NCI-H1694 (cell line): Measurements from ENCODE around the gene ITIH2.
A peak's percentile ranks its signal among the peaks of the same experiment; 100 is the strongest.
"Not testable (repeated sequence)": the region's sequence is repeated elsewhere in the genome, so short reads cannot be mapped to it uniquely, and the experiment has no call there.

Experiments
- DNase-seq: peaks from one replicate; lab custom pipeline; 2025; lab: John Stamatoyannopoulos, UW

ITIH2 gene, protein sequence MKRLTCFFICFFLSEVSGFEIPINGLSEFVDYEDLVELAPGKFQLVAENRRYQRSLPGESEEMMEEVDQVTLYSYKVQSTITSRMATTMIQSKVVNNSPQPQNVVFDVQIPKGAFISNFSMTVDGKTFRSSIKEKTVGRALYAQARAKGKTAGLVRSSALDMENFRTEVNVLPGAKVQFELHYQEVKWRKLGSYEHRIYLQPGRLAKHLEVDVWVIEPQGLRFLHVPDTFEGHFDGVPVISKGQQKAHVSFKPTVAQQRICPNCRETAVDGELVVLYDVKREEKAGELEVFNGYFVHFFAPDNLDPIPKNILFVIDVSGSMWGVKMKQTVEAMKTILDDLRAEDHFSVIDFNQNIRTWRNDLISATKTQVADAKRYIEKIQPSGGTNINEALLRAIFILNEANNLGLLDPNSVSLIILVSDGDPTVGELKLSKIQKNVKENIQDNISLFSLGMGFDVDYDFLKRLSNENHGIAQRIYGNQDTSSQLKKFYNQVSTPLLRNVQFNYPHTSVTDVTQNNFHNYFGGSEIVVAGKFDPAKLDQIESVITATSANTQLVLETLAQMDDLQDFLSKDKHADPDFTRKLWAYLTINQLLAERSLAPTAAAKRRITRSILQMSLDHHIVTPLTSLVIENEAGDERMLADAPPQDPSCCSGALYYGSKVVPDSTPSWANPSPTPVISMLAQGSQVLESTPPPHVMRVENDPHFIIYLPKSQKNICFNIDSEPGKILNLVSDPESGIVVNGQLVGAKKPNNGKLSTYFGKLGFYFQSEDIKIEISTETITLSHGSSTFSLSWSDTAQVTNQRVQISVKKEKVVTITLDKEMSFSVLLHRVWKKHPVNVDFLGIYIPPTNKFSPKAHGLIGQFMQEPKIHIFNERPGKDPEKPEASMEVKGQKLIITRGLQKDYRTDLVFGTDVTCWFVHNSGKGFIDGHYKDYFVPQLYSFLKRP

DNA sequence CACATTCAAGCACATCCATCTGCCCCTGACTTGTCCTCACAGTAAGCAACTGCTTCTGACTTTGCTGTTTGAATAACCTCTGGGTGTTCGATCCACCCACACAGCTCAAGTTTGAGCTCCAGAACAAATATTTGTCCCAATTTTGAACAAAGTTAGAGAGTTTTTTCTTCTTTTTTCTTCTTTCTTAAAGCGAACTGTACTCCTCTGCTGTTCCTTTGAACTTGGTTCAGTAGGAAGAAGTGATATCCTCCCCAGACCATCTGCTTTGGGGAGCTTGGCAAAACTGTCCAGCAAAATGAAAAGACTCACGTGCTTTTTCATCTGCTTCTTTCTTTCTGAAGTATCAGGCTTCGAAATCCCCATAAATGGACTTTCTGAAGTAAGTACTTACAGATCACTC is at the start of gene ITIH2:
ITIH2 (plus strand) TSS at position 177 of the 400 bp plus-strand sequence; CDS start at position 296, 119 bp downstream.
- no peak for DNase-seq

DNA sequence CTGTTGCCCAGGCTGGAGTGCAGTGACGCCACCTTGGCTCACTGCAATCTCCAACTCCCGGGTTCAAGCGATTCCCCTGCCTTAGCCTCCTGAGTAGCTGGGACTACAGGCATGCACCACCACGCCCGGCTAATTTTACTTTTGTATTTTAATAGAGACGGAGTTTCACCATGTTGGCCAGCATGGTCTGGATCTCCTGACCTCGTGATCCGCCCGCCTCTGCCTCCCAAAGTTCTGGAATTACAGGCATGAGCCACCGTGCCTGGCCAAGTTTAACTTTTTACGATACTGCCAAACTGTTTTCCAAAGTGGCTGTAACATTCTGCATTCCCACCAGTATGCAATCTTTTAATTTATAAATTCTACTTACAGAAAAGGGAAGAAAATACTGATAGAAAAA is 46.0 kb upstream of the ITIH2 start:
- DNase-seq: not testable (repeated sequence)

DNA sequence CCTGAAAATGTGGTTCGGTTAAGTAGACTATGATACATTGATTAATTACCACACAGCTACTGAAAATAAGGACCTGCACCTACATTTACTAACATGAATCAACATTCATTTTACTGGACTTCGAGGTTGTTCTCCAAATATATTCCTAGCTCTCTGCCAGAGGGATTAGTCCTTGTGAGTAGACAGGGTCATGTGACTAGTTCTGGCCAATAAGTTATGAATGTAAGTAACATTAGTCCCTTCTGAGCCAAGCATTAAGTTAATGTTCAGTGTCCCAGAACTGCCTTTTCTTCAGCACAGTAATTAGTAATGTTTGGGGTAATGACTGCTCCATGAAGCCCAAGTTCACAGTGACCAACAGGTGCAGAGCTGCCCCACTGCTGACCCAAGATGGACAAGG is 45.6 kb upstream of the ITIH2 start:
- DNase-seq: no peak

DNA sequence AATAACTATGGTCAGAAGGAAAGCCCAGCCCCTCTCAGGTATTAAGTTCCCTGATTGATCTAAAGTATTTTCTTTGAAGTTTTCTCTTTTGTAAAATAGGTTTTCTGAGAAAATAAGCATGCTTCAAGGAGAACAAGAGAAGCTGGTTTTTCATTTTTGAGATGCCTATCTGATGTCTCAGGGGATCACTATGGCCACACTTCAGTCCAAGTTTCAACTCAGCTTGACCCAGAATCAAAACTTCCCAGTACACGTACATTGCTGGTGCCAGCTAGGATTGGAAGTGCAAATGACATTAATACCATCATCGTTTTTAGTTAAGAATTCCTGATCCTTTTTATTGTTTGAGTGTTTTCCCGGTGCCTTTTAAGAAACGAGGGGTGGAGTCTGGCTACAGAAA is 43.6 kb upstream of the ITIH2 start:
- DNase-seq: no peak

DNA sequence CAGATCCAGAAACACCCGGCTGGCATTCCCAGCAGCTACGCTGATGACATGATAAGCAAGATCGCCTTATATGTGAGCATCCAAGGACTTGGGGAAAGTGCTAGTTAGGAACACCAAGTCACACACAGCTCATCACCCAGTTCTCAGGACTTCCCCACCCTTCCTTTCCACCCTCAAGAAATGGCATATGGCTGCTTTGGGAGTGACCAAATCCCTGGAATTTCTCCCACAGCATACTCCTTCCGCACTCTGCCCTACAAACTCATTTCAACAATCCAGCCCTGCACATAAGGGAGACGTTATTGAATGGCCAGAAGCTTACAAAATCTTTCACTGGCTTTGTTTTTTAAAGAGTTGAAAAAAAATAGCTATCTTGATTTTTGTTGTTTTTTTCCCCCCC is 40.6 kb upstream of the ITIH2 start:
- no peak for DNase-seq

DNA sequence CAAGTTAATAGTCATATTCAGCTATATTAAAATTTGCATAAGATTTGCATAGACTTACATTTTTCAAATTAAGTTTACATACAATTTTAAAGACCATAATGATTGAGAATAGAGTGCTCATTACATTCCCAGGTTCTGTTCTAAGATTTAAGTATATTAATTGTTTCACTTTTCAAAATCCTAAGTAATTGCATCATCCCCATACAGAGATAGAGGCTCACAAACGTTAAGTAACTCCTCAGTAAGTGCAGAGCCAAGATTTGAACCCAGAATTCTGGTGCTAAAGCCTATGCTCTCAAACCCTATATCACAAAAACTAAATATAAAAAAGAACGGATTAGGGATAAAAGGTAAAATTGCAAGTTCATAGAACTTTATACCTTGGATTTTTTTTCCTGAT is 38.4 kb upstream of the ITIH2 start:
- no peak for DNase-seq

DNA sequence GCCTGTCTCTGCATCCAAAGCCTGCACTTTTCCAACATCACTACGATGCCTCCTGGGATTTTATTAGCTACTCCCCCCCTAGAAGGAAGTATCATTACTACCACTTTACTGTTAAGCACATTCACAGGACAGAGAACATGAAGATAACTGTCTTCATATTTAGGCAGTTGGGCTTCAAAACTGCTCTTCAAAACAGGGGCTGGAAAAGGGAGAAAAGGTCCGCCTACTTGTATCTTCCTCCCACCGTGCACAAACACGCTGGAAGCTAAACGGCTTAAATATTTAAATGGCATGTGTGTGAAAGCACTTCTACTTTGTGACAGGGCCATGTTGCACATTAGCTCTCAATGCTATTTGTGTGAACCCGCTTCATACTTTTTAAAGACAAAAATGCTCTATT is 37.3 kb upstream of the ITIH2 start:
- no peak for DNase-seq

DNA sequence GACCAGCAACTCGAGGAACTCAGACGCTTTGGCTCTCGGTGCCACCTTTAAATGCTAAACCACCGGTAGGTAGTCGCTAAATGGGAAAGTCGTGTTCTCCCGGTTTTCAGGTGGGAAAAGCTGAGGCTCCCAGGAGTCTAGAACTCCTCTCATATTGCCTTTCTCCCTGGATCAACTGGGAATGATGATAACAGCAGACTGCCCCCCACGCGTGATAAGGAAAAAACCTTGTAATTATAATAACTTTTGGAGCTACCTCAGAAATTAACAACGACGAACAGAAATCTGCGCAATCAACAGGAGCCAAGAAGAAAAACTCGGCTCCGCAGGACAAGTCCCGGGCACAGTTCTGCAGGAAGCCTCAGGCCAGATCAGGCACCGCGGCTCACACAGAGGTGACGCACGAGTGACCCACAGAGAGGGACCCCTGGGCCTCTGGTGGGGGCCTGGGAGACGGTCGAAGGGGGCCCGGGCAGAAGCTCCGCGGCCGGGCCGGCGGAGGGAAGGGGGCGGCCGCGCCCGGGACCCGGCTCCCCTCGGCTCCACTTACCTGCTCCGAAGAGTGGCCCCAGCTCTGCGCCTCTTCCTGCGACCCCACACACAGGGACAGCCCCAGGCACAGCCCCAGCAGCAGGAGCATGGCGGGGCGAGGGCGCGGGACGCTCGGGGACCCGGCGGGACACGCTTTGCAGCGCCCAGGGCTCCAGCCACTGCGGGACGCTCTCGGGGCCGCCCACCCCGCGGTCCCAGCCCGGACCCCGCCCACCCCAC is 36.7 kb upstream of the ITIH2 start, which contains the start of gene ITIH5:
ITIH5 (minus strand) TSS at position 714 of the 771 bp plus-strand sequence; CDS start at position 640, 74 bp downstream.
- no peak for DNase-seq

DNA sequence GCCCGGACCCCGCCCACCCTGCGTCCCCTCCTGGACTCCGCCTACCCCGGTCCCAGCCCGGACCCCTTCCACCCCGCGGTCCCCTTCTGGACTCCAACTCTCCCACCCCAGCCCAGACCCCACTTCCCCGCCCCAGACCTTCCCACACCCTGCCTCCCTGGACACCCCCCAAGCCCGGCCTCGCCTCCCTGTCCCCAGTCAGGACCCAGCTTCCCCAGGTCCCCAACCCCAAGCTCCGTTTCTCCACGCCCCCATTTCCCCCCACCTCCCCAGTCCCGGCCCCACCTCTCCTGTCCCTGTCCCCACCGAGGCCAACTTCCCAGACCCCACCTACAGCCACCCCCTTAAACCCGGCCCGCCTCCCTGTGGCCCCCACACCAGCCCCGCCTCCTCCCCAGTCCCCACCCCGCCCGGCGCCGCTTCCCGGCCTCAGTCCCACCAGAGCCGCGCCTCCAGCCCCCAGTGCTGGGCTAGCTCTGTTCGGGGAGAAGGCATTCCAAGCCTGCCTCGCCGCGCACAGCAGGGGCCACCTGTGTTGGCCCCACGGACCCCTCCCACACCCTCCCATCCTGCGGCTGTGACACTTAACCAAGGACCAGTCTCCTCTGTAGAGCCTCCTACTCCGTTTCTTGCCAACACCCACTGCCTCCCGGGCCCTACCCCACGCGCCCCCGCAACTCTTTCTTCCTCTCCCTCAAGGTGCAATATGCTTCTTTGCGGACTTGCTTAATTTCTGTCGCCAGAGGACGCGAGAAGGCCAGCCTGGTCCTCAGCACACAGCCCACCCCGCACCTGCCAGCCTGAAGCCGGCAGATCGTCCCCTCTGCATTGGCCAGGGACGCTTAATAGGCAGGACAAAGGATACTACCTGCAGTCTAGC is 35.6 kb upstream of the ITIH2 start:
- no peak for DNase-seq

DNA sequence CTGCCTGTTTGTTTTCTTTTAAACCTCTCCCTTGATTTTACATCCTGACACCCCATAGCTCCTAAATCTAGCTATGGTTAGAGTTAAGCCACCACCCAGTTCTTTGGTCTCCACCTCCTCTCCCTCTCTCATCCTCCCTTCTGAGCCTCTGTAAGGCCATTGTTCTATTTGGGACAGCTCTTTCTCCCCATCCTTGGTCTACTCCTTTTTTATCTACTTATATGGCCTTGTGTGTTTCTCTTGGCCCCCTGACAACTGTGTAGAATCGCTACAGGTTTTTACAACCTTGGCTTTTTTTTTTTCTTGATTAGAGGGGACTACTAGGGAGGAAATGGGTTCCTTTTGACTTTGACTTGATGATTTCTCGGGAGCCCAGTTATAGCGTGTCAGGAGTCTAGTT is 33.0 kb upstream of the ITIH2 start:
- no peak for DNase-seq

DNA sequence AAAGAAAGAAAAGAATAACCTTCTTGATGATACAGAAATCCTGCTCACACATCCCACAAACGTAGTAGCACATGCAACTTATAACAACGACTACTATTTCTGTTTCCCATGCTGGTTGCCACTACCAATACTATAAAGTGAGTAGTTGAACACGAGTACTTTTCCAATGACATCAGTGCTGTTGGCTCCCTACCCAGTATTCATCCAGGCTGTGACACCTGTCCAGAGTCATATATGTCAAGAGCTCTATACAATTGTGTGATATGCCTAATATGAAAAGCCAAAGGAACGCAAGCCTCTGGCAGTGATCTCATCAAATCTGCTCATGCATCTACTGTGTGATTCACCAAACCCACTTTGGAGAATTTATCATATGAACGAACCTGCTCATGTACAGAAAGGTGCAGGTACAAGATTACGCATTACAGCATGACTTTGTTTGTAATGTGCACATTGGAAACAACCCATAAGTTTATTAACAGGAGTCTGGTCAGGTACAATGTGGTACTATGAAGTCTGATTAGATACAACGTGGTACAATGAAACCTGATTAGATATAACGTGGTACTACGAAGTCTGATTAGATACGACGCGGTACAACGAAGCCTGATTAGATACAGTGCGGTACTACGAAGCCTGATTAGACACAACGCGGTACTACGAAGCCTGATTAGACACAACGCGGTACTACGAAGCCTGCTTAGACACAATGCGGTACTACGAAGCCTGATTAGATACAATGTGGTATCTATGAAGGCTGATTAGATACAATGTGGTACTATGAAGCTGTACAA is 30.6 kb upstream of the ITIH2 start:
- DNase-seq: no peak

DNA sequence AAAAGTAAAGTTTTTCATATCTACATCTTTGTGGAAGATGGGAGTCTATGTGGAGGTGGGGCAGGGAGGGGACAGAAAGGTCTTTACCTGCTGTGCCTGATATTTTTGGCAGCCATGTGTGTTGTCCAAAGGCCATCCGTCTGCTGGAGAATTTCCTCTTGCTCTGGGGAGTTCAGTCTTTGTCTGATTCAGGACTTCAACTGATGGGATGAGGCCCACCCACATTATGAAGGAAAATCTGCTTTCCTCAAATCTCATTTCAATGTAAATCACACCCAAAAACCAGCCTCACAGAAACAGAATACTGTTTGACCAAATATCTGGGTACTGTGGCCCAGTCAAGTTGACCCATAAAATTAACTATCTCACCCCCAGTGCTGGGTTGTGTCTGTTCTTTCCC is 23.9 kb upstream of the ITIH2 start:
- no peak for DNase-seq

DNA sequence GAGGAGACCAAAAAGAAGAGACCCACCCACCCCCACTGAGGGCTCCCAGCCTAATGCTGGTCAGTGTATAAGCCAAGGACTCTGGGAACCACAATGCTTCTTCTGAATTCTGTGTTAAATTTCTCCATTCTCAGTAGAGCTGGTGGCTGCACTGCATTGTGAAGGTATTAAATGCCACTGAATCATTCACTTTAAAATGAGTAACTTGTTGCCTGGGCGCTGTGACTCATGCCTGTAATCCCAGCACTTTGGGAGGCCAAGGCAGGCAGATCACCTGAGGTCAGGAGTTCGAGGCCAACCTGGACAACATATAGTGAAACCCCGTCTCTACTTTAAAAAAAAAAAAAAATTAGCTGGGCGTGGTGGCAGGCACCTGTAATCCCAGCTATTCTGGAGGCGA is 23.0 kb upstream of the ITIH2 start:
- not testable (repeated sequence) for DNase-seq

DNA sequence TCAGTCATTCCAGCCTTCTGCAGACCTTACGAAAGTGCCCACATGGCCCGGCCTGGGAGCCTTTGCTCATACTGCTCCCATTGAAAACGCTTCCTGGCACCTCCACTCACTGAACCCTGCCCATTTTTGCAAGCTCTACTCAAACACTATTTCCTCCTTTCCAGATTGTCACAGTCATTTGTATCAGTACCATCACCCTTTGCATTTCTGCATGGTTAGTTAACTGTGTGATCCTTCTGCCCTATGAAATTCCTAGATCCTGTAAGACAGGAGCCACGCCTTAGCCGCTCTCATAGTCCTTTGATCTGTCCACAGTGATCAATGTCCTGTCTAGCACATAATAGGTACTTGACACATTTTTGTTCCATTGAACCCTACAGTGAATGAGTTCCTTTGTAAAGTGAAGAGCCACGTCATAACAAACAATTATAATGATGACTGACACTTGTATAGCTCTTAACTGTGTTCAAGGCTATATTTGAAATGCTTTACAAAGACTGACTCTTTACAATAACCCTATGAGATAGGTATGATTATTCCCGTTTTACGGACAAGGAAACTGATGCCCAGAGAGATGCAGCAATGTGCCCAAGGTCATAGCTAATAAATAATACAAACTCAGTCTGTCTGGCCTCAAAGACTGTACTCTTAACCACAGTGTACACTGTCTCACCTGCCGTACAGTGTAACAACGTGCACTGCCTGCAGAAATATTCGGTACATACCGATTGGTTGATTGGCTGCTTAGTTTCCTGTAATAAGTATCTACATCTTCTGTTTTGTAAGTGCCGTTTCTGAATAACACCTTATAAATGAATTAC is 16.6 kb upstream of the ITIH2 start:
- DNase-seq: no peak

DNA sequence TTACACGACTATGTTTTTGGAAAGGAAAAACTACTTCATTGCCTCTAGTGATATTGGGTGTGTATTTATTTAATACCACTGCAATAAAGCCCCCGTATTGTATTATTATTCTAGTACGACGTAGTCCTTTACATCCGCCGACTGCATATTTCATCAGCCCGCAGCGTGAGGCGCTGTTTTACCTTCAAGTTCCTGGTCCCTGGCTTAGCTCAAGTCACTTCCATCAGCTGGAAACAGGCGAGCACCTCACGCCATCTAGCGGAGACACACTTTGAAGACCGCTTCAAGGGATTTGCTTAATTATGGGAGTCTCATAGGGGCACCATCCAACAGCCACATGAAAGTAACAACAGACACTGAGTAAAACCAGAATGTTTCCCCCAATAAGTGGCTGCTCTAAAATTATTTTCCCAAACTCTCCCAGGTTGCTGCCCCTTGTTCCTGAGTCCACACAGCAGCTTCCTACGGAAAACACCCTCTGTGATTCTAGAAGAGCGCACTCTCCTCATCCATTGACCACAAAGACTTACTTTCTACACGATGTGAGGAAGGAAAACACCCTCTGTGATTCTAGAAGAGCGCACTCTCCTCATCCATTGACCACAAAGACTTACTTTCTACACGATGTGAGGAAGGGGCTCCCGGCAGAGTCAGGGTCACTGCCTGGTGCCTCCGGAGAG is 15.7 kb upstream of the ITIH2 start:
- peak; percentile 71 for DNase-seq

DNA sequence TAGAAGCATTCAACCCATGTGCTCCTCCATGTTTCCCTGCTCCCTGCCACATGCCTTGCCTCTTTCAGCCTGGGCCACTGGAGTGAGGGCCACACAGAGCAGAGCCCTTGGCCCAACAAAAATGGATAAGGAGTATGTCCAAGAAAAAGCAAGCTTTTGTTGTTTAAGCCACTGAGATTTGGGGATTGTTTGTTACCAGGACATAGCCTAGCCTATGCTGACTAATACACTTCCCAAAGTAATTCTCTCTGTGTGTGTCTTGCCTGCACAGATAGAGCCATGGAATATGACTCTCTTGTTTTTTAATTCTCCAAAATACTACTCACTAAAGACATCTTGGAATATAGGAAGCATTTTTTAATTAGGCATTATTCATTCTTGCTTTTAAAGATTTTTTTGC is 13.5 kb upstream of the ITIH2 start:
- DNase-seq: no peak

DNA sequence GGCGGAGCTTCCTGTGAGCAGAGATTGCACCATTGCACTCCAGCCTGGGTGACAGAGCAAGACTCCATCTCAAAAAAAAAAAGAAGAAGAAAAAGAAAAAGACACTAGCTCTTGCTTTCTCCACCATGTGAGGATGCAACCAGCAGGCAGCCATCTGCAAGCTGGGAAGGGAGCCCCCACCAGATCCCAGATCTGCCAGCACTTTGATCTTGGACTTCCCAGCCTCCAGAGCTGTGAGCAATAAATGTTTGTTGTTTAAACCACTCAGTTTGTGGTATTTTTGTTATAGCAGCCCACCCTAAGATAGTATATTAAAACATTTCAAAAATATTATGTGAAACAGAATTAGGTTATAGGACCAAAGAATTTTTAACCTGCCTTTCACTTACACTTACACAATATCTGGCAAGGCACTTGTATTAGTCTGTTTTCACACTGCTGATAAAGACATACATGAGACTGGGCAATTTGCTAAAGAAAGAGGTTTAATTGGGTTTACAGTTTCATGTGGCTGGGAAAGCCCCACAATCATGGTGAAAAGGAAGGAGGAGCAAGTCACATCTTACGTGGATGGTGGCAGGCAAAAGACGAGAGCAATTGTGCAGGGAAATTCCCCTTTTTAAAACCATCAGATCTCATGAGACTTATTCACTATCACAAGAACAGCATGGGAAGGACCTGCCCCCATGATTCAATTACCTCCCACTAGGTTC is 12.1 kb upstream of the ITIH2 start:
- DNase-seq: not testable (repeated sequence)

DNA sequence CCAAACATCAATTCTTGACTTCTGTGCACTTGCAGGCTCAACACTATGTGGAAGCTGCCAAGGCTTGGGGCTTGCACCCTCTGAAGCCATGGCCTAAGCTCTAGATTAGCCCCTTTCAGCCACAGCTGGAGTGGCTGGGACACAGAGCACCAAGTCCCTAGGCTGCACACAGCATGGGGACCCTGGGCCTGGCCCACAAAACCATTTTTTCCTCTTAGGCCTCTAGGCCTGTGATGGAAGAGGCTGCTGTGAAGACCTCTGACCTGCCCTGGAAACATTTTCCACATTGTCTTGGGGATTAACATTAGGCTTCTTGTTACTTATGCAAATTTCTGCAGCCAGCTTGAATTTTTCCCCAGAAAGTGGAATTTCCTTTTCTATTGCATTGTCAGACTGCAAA is 10.7 kb upstream of the ITIH2 start:
- not testable (repeated sequence) for DNase-seq
